CD4-positive, alpha-beta memory T cell (primary cell): ENCODE data around the gene STK24. TPM values are rescaled to one million over a fixed set of nuclear protein-coding genes. Genes with fewer than 3 reads are reported as not detected.

Experiments used
- CTCF ChIA-PET: fragments of 350-600 bp; sonication (Branson Sonifier 250); formaldehyde crosslinking; loops from one replicate; lab custom pipeline; 2021; ENCODE audit warnings: inconsistent platforms; ENCODE audit not compliant: partially characterized antibody; lab: Charles Lee
- POLR2A ChIA-PET: fragments of 350-600 bp; sonication (Branson Sonifier 250); formaldehyde crosslinking; loops from one replicate; lab custom pipeline; 2021; ENCODE audit not compliant: partially characterized antibody; lab: Charles Lee
- DNase-seq, 5 donors: peaks; one replicate each; pipeline versions ENCODE4 v3.0.0 to v3.0.0-alpha.2; 2020 to 2022; ENCODE audit warnings: mixed read lengths in 1 of 5
- H3K27ac ChIP-seq: one replicate; pipeline ENCODE4 v1.7.0; 2013; ENCODE audit warnings: low read depth, low read length
- H3K27me3 ChIP-seq: 2 replicates; pipeline ENCODE4 v1.7.0; 2013; ENCODE audit warnings: mild to moderate bottlenecking, low read length, moderate library complexity; ENCODE audit not compliant: insufficient read depth
- H3K36me3 ChIP-seq: 2 replicates; pipeline ENCODE4 v1.7.0; 2013; ENCODE audit warnings: mild to moderate bottlenecking, low read length, moderate library complexity; ENCODE audit not compliant: insufficient read depth
- H3K4me1 ChIP-seq: 2 replicates; pipeline ENCODE4 v1.7.0; 2013; ENCODE audit warnings: mild to moderate bottlenecking, low read length, moderate library complexity; ENCODE audit not compliant: insufficient read depth
- H3K4me3 ChIP-seq, 2 donors: one replicate each; pipeline ENCODE4 v1.7.0; 2013; ENCODE audit warnings: low read length in 2 of 2, mild to moderate bottlenecking in 1 of 2
- H3K9me3 ChIP-seq, 2 donors: one replicate each; pipeline ENCODE4 v1.7.0; 2013; ENCODE audit warnings: low read length in 2 of 2, control low read depth in 1 of 2; ENCODE audit not compliant: control insufficient read depth in 1 of 2
- H3K27ac Mint-ChIP-seq, 7 donors: one replicate each; pipeline ENCODE4 v1.8.0; 2020 to 2021; ENCODE audit warnings: mixed read lengths in 7 of 7, mild to moderate bottlenecking in 6 of 7, inconsistent platforms in 3 of 7, moderate library complexity in 3 of 7
- H3K27me3 Mint-ChIP-seq, 2 donors: one replicate each; pipeline ENCODE4 v1.8.0; 2020 to 2021; ENCODE audit warnings: mixed read lengths in 2 of 2
- H3K36me3 Mint-ChIP-seq, 2 donors: one replicate each; pipeline ENCODE4 v1.8.0; 2020 to 2021; ENCODE audit warnings: mixed read lengths in 2 of 2, inconsistent platforms in 1 of 2, mild to moderate bottlenecking in 1 of 2
- H3K4me1 Mint-ChIP-seq, 4 donors: one replicate each; pipeline ENCODE4 v1.8.0; 2020 to 2021; ENCODE audit warnings: mixed read lengths in 4 of 4, mild to moderate bottlenecking in 1 of 4
- H3K4me3 Mint-ChIP-seq, 8 donors: one replicate each; pipeline ENCODE4 v1.8.0; 2020 to 2021; ENCODE audit warnings: mixed read lengths in 8 of 8, mild to moderate bottlenecking in 7 of 8, moderate library complexity in 6 of 8, inconsistent platforms in 3 of 8
- H3K9me3 Mint-ChIP-seq, 8 donors: one replicate each; pipeline ENCODE4 v1.8.0; 2020 to 2021; ENCODE audit warnings: mixed read lengths in 8 of 8, mild to moderate bottlenecking in 5 of 8, inconsistent platforms in 3 of 8, moderate library complexity in 1 of 8
- intact Hi-C: fragments of 100-400 bp; cut with micrococcal nuclease; formaldehyde crosslinking; loops from one replicate; pipeline ENCODE4 v1.15.1; 2023
- polyA plus RNA-seq, 2 donors: library from polyadenylated mRNA; unstranded; fragments of 300-500 nt; fragmentation: Illumina TruSeq; gene quantifications; one replicate each; pipeline ENCODE4 v1.2.3, GENCODE V29; 2021
- total RNA-seq, 2 experiments: library from RNA; stranded (reverse); gene quantifications; one replicate each; pipeline ENCODE4 v1.2.3, GENCODE V29; 2021

The STK24 gene
- total and polyA plus RNA-seq, 4 experiments from 2014 or later: 24.2 to 147 (median 118) TPM

- peaks cover 67 to 93% (median 78%) of the 10 kb centered on the region in 4 donors for H3K4me1 Mint-ChIP-seq
- ChIA-PET CTCF (interaction anchor here (0.7 to 2.7 kb wide), 8 partner anchors 9 to 111 kb away, joined by 3 to 12 read pairs (median 4); no protein-coding TSS in a partner anchor), POLR2A (interaction anchor here (0.8 to 2.6 kb wide), 4 partner anchors 11 to 72 kb away, joined by 4 to 15 read pairs (median 10); no protein-coding TSS in a partner anchor)
- peaks cover 3 to 20% of the 10 kb centered on the region in 2 donors for H3K36me3 Mint-ChIP-seq
- H3K4me3 ChIP-seq: no peak overlapping the region
- H3K27me3 ChIP-seq: no peaks in the 10 kb centered on the region
- H3K36me3 ChIP-seq: peaks cover 6% of the 10 kb centered on the region
- no peaks in the 10 kb centered on the region for H3K9me3 ChIP-seq
- no peaks in the 10 kb centered on the region for H3K9me3 Mint-ChIP-seq
- peak overlapping the region; percentile 70 to 95 (median 84) for H3K27ac Mint-ChIP-seq
- peaks cover 92% of the 10 kb centered on the region for H3K4me1 ChIP-seq
- DNase-seq: peak in 4 of 5 donors; percentile 42 to 67 (median 48)
- peak overlapping the region; percentile 55 to 78 (median 72) for H3K4me3 Mint-ChIP-seq
- intact Hi-C loops: no loop called here
- H3K27me3 Mint-ChIP-seq: no peaks in the 10 kb centered on the region
- peak overlapping the region; percentile 37 for H3K27ac ChIP-seq
Measured at GRCh38 chr13:98556968-98557631, 19.8 kb downstream of the STK24 start.

- peak overlapping the region; percentile 70 to 95 (median 84) for H3K27ac Mint-ChIP-seq
- no peaks in the 10 kb centered on the region for H3K9me3 ChIP-seq
- ChIA-PET POLR2A (interaction anchor here (2.4 kb wide), 1 partner anchor 13 kb away, joined by 13 read pairs; no protein-coding TSS in a partner anchor), CTCF (interaction anchor here (0.7 to 2.1 kb wide), 4 partner anchors 11 to 97 kb away, joined by 3 to 12 read pairs (median 8); no protein-coding TSS in a partner anchor)
- DNase-seq: no peak
- H3K4me1 ChIP-seq: peaks cover 88% of the 10 kb centered on the region
- peaks cover 11% of the 10 kb centered on the region for H3K36me3 ChIP-seq
- intact Hi-C loops: no loop called here
- H3K27me3 ChIP-seq: no peaks in the 10 kb centered on the region
- no peak overlapping the region for H3K4me3 ChIP-seq
- H3K4me3 Mint-ChIP-seq: peak overlapping the region in 6 of 8 donors; percentile 26 to 78 (median 68)
- peak overlapping the region; percentile 37 for H3K27ac ChIP-seq
- no peaks in the 10 kb centered on the region for H3K27me3 Mint-ChIP-seq
- H3K4me1 Mint-ChIP-seq: peaks cover 69 to 93% (median 79%) of the 10 kb centered on the region in 4 donors
- H3K9me3 Mint-ChIP-seq: no peaks in the 10 kb centered on the region
- peaks cover 8 to 23% of the 10 kb centered on the region in 2 donors for H3K36me3 Mint-ChIP-seq
Measured at GRCh38 chr13:98556142-98556816, 20.6 kb downstream of the STK24 start.

GRCh38 chr13:98549728-98550317, 27.1 kb downstream of the STK24 start:
- CTCF ChIA-PET: interaction anchor here (1.3 to 1.9 kb wide), 3 partner anchors 30 to 103 kb away, joined by 4 to 7 read pairs (median 6); no protein-coding TSS in a partner anchor
- peak overlapping the region in 5 of 8 donors; percentile 3 to 57 (median 36) for H3K4me3 Mint-ChIP-seq
- POLR2A ChIA-PET: interaction anchor here (1.3 to 2.0 kb wide), 2 partner anchors 14 to 26 kb away, joined by 3 to 15 read pairs; no protein-coding TSS in a partner anchor
- peaks cover 59 to 97% (median 76%) of the 10 kb centered on the region in 4 donors for H3K4me1 Mint-ChIP-seq
- H3K36me3 Mint-ChIP-seq: peaks cover 32 to 51% of the 10 kb centered on the region in 2 donors
- intact Hi-C loops: no loop called here
- Histone ChIP-seq H3K9me3 (no peaks in the 10 kb centered on the region), H3K4me3 (no peak overlapping the region), H3K36me3 (peaks cover 29% of the 10 kb centered on the region), H3K4me1 (peaks cover 84% of the 10 kb centered on the region), H3K27me3 (no peaks in the 10 kb centered on the region), H3K27ac (no peak overlapping the region)
- no peaks in the 10 kb centered on the region for H3K9me3 Mint-ChIP-seq
- no peaks in the 10 kb centered on the region for H3K27me3 Mint-ChIP-seq
- peak overlapping the region; percentile 34 to 86 (median 72) for H3K27ac Mint-ChIP-seq
- DNase-seq: no peak

GRCh38 chr13:98549006-98549727, 27.7 kb downstream of the STK24 start:
- H3K4me3 Mint-ChIP-seq: peak overlapping the region in 5 of 8 donors; percentile 2 to 49 (median 27)
- POLR2A ChIA-PET: interaction anchor here (1.3 to 2.0 kb wide), 2 partner anchors 14 to 26 kb away, joined by 3 to 15 read pairs; no protein-coding TSS in a partner anchor
- peaks cover 85% of the 10 kb centered on the region for H3K4me1 ChIP-seq

GRCh38 chr13:98548230-98548629, 28.7 kb downstream of the STK24 start:
- intact Hi-C loops: no loop called here
- Mint-ChIP-seq H3K4me1 (peaks cover 62 to 97% (median 81%) of the 10 kb centered on the region in 4 donors), H3K27me3 (no peaks in the 10 kb centered on the region), H3K36me3 (peaks cover 32 to 47% of the 10 kb centered on the region in 2 donors), H3K4me3 (peak overlapping the region in 2 of 8 donors; percentile 7 to 54), H3K9me3 (no peaks in the 10 kb centered on the region), H3K27ac (peak overlapping the region in 4 of 7 donors; percentile 15 to 63 (median 42))
- H3K4me1 ChIP-seq: peaks cover 85% of the 10 kb centered on the region
- POLR2A ChIA-PET: interaction anchor here (0.9 to 2.0 kb wide), 2 partner anchors 15 to 19 kb away, joined by 3 to 15 read pairs; no protein-coding TSS in a partner anchor
- H3K9me3 ChIP-seq: no peaks in the 10 kb centered on the region
- H3K4me3 ChIP-seq: no peak overlapping the region
- H3K27me3 ChIP-seq: no peaks in the 10 kb centered on the region
- peaks cover 29% of the 10 kb centered on the region for H3K36me3 ChIP-seq
- no peak for DNase-seq
- H3K27ac ChIP-seq: no peak overlapping the region
- CTCF ChIA-PET: interaction anchor here (0.8 to 1.1 kb wide), 3 partner anchors 8 to 105 kb away, joined by 3 read pairs; no protein-coding TSS in a partner anchor

More at GRCh38 chr13:98549006-98549727, 27.7 kb downstream of the STK24 start:
- H3K27me3 ChIP-seq: no peaks in the 10 kb centered on the region
- H3K27ac Mint-ChIP-seq: peak overlapping the region; percentile 34 to 91 (median 79)
- H3K4me1 Mint-ChIP-seq: peaks cover 61 to 97% (median 79%) of the 10 kb centered on the region in 4 donors
- peaks cover 32 to 51% of the 10 kb centered on the region in 2 donors for H3K36me3 Mint-ChIP-seq
- no peak for DNase-seq
- H3K4me3 ChIP-seq: no peak overlapping the region
- intact Hi-C loops: no loop called here
- H3K27ac ChIP-seq: no peak overlapping the region
- CTCF ChIA-PET: interaction anchor here (1.3 to 1.9 kb wide), 3 partner anchors 30 to 104 kb away, joined by 4 to 7 read pairs (median 6); no protein-coding TSS in a partner anchor
- H3K9me3 Mint-ChIP-seq: no peaks in the 10 kb centered on the region
- no peaks in the 10 kb centered on the region for H3K27me3 Mint-ChIP-seq
- H3K9me3 ChIP-seq: no peaks in the 10 kb centered on the region
- H3K36me3 ChIP-seq: peaks cover 29% of the 10 kb centered on the region

GRCh38 chr13:98547455-98547854, 29.5 kb downstream of the STK24 start:
- Histone ChIP-seq H3K9me3 (no peaks in the 10 kb centered on the region), H3K27ac (no peak overlapping the region), H3K4me3 (no peak overlapping the region), H3K4me1 (peaks cover 85% of the 10 kb centered on the region), H3K36me3 (peaks cover 26% of the 10 kb centered on the region), H3K27me3 (no peaks in the 10 kb centered on the region)
- POLR2A ChIA-PET: interaction anchor here (1.1 to 1.5 kb wide), 2 partner anchors 25 to 30 kb away, joined by 3 to 4 read pairs; partner anchors contain the start of gene STK24
- H3K4me1 Mint-ChIP-seq: peaks cover 67 to 98% (median 85%) of the 10 kb centered on the region in 4 donors
- peak overlapping the region in 6 of 7 donors; percentile 15 to 84 (median 51) for H3K27ac Mint-ChIP-seq
- no peak overlapping the region for H3K4me3 Mint-ChIP-seq
- no peaks in the 10 kb centered on the region for H3K9me3 Mint-ChIP-seq
- CTCF ChIA-PET: interaction anchor here (1.0 to 1.3 kb wide), 3 partner anchors 11 to 106 kb away, joined by 3 read pairs; no protein-coding TSS in a partner anchor
- no peak for DNase-seq
- intact Hi-C loops: no loop called here
- no peaks in the 10 kb centered on the region for H3K27me3 Mint-ChIP-seq
- H3K36me3 Mint-ChIP-seq: peaks cover 32 to 47% of the 10 kb centered on the region in 2 donors
